ENCODE measurements around the gene PHF23.
A peak's percentile ranks its signal among the peaks of the same experiment; 100 is the strongest.

Gene PHF23

DNA sequence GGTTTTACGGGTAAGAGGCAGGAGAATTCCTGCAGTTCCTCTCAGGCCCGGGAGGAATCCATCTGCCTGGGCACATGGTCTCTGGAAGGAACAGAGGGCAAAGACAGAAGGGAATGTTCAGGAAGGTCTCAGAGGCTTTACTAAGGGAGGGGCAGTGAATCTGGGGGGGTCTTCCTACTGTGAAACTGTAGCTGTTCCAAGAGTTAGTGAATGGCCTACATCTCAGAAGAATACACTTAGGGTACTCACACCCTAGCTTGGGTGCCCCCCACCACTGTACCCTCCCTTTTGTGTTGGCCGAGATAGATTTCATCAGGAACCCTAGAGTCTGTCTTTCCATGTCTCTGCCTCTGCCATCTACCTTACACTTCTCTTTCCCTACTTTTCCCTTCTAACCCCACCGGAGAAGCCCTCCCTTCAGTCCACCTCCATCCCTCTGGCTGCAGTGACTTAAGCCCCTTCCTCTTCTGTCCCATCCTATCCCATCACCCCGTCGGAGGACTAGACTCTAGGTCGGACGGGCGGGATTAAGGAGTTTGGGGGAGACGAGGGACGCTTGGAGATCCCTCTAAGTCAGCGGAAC, 19.9 kb downstream of the PHF23 start:
- no peak for TF ChIP-seq POLR2AphosphoS5 (IDR thresholded peaks at IDR 0.05; ENCODE audit: low read depth, low read length)
- no peak for TF ChIP-seq TAF1 (IDR thresholded peaks at IDR 0.05; ENCODE audit: borderline replicate concordance, insufficient read depth, low read length)
- TF ChIP-seq FOXP2 (optimal IDR thresholded peaks at IDR 0.05; ENCODE audit: borderline replicate concordance, extremely low read depth, extremely low read length, insufficient read depth) = no peak
- TF ChIP-seq SIN3A (IDR thresholded peaks at IDR 0.05; ENCODE audit: borderline replicate concordance, insufficient read depth, low read length) = no peak
- no peak for TF ChIP-seq REST (IDR thresholded peaks at IDR 0.05; ENCODE audit: insufficient read depth in 1 of 2, low read depth in 2 of 2, low read length in 2 of 2)

DNA sequence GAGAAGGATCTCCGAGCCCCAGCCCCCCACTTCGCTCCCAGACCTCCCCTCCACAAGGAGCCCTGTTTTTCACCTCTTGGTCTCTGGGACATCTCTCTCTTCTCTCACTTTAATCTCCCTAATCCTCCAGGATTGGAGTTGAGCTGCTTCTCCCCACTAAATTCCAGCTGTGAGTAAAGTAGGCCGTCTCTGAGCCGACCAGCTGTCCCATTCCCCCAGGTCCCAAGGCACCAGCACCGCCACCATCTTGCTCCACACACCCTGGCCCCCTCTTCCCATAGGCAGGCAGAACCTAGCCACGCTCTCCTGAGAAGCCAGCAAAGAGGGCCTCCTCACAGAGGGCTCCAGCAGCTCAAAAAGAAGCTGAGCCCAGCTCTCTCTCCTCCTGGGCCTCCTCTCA, 20.5 kb downstream of the PHF23 start:
- TF ChIP-seq POLR2AphosphoS5 (IDR thresholded peaks at IDR 0.05; ENCODE audit: low read depth, low read length) (no peak), SIN3A (IDR thresholded peaks at IDR 0.05; ENCODE audit: borderline replicate concordance, insufficient read depth, low read length) (no peak), FOXP2 (optimal IDR thresholded peaks at IDR 0.05; ENCODE audit: borderline replicate concordance, extremely low read depth, extremely low read length, insufficient read depth) (no peak), REST (IDR thresholded peaks at IDR 0.05; ENCODE audit: insufficient read depth in 1 of 2, low read depth in 2 of 2, low read length in 2 of 2) (no peak), TAF1 (IDR thresholded peaks at IDR 0.05; ENCODE audit: borderline replicate concordance, insufficient read depth, low read length) (no peak)

GRCh38 chr17:7218166-7218565, 21.1 kb downstream of the PHF23 start:
- TF ChIP-seq TAF1 (IDR thresholded peaks at IDR 0.05; ENCODE audit: borderline replicate concordance, insufficient read depth, low read length) = no peak
- no peak for TF ChIP-seq FOXP2 (optimal IDR thresholded peaks at IDR 0.05; ENCODE audit: borderline replicate concordance, extremely low read depth, extremely low read length, insufficient read depth)
- no peak for TF ChIP-seq POLR2AphosphoS5 (IDR thresholded peaks at IDR 0.05; ENCODE audit: low read depth, low read length)
- TF ChIP-seq SIN3A (IDR thresholded peaks at IDR 0.05; ENCODE audit: borderline replicate concordance, insufficient read depth, low read length) = no peak
- no peak for TF ChIP-seq REST (IDR thresholded peaks at IDR 0.05; ENCODE audit: insufficient read depth in 1 of 2, low read depth in 2 of 2, low read length in 2 of 2)

DNA sequence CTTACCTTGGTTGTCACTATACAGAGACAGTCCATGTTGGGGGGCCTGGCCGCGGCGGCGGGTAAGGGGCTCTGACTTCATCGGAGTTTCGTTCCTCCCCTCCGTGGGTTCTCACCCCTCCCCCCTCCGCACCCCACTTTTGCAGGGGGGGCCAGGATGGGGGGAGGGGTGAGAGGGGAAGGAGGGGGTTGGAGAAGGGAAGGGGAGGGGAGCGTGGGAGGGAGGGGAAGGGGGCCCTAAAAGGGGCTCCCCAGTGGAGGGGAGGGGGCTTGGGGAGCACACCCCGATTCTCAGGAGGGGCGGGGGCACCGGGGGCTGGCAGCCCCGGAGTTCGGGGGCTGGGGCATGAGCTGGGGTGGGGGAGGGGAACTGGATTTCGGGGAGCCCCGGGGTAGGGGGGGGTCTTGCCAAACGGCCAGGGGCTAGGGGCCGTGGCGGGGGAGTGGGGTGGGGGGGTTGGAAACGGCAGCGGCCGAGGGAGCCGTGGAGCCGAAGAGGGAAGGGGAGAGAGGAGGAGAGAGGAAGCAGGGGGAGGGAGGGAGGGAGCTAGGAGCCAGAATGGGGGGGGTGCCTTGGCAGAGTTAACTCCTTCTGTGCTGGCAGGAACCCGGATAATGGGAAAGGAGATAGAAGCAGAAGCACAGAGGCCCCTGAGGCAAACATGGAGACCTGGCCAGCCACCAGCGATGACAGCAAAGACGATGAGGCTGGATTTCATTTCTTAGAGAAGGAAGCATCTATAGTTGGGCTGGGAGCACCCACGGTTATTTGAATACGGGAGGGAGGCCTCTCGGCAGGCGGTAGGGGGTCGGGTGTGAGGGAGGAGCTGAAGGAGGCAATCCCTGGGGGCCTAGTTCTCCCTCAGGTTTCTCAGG, 21.9 kb downstream of the PHF23 start:
- no peak for TF ChIP-seq POLR2AphosphoS5 (IDR thresholded peaks at IDR 0.05; ENCODE audit: low read depth, low read length)

GRCh38 chr17:7216242-7217112, 22.8 kb downstream of the PHF23 start:
- TF ChIP-seq SIN3A (IDR thresholded peaks at IDR 0.05; ENCODE audit: borderline replicate concordance, insufficient read depth, low read length) (no peak), TAF1 (IDR thresholded peaks at IDR 0.05; ENCODE audit: borderline replicate concordance, insufficient read depth, low read length) (0 out of 2 replicates have a peak, but pooled peaks have one; percentile 14)

Data from PFSK-1 (cell line).